CD14-positive monocyte (primary cell): ENCODE measurements around the gene SPRED2. TPM values are rescaled to one million over a fixed set of nuclear protein-coding genes. Genes with fewer than 3 reads are reported as not detected.

ENCODE experiments used
- DNase-seq, 3 donors: peaks; one replicate each; pipeline ENCODE4 v3.0.0-alpha.2; 2011 to 2022
- H2AFZ ChIP-seq: 2 replicates; pipeline ENCODE4 v1.6.0; 2012; ENCODE audit warnings: mild to moderate bottlenecking, low read depth, low read length, inconsistent platforms; ENCODE audit not compliant: insufficient read depth, poor library complexity, severe bottlenecking
- H3K27ac ChIP-seq, 2 donors: 1 replicate in 1 of 2; 2 replicates in 1 of 2; pipeline ENCODE4 v1.5.1; 2012 to 2013; ENCODE audit warnings: low read length in 2 of 2, control low read depth in 1 of 2, inconsistent platforms in 1 of 2, low read depth in 1 of 2, mild to moderate bottlenecking in 1 of 2
- H3K27me3 ChIP-seq, 2 donors: one replicate each; pipeline versions ENCODE4 v1.6.0 to v1.6.1; 2011 to 2013; ENCODE audit warnings: low read length in 2 of 2; ENCODE audit not compliant: control insufficient read depth in 2 of 2, insufficient read depth in 2 of 2
- H3K36me3 ChIP-seq, 2 donors: replicated peaks in 1 of 2; 1 replicate in 1 of 2; 2 replicates in 1 of 2; pipeline versions ENCODE4 v1.5.1 to v1.6.1; 2012 to 2013; ENCODE audit warnings: low read length in 2 of 2, control low read depth in 1 of 2, inconsistent platforms in 1 of 2, mild to moderate bottlenecking in 1 of 2; ENCODE audit not compliant: insufficient read depth in 2 of 2, control insufficient read depth in 1 of 2
- H3K4me1 ChIP-seq, 2 donors: 1 replicate in 1 of 2; 2 replicates in 1 of 2; pipeline versions ENCODE4 v1.5.1 to v1.6.1; 2012 to 2013; ENCODE audit warnings: low read length in 2 of 2, control low read depth in 1 of 2, inconsistent platforms in 1 of 2, mild to moderate bottlenecking in 1 of 2, moderate library complexity in 1 of 2; ENCODE audit not compliant: insufficient read depth in 2 of 2, control insufficient read depth in 1 of 2
- H3K4me2 ChIP-seq: replicated peaks from 2 replicates; pipeline ENCODE3; 2012; ENCODE audit warnings: low read length, moderate library complexity, mild to moderate bottlenecking; ENCODE audit not compliant: poor library complexity, severe bottlenecking; ENCODE audit errors: extremely low read depth
- H3K4me3 ChIP-seq, 3 experiments: fragments of 200-600 bp in 1 of 3; sonication (generic) in 1 of 3; replicated peaks in 1 of 3; 1 replicate in 2 of 3; 2 replicates in 1 of 3; pipeline ENCODE4 v1.5.1; 2011 to 2013; ENCODE audit warnings: low read length in 3 of 3, mild to moderate bottlenecking in 3 of 3, control low read depth in 2 of 3, low read depth in 2 of 3, inconsistent platforms in 1 of 3, moderate library complexity in 1 of 3
- H3K79me2 ChIP-seq: 2 replicates; pipeline ENCODE4 v1.6.0; 2012; ENCODE audit warnings: mild to moderate bottlenecking, control low read depth, inconsistent platforms, low read length, moderate library complexity; ENCODE audit not compliant: insufficient read depth
- H3K9ac ChIP-seq: 2 replicates; pipeline ENCODE4 v1.6.0; 2017; ENCODE audit warnings: low read length, mild to moderate bottlenecking; ENCODE audit not compliant: insufficient read depth, poor library complexity, severe bottlenecking
- H3K9me3 ChIP-seq, 2 donors: replicated peaks in 1 of 2; 1 replicate in 1 of 2; 2 replicates in 1 of 2; pipeline versions ENCODE4 v1.5.1 to v1.6.1; 2012 to 2013; ENCODE audit warnings: low read length in 2 of 2, control low read depth in 1 of 2; ENCODE audit not compliant: control insufficient read depth in 1 of 2, insufficient read depth in 1 of 2
- H4K20me1 ChIP-seq: 2 replicates; pipeline ENCODE4 v1.6.0; 2012; ENCODE audit warnings: mild to moderate bottlenecking, low read length, control low read depth, moderate library complexity; ENCODE audit not compliant: insufficient read depth
- H3K27ac Mint-ChIP-seq, 7 donors: one replicate each; pipeline ENCODE4 v1.8.0; 2020; ENCODE audit warnings: mild to moderate bottlenecking in 7 of 7, mixed read lengths in 7 of 7, moderate library complexity in 6 of 7, inconsistent platforms in 2 of 7
- H3K27me3 Mint-ChIP-seq, 3 donors: one replicate each; pipeline ENCODE4 v1.8.0; 2021 to 2022; ENCODE audit warnings: low read depth in 3 of 3, mild to moderate bottlenecking in 3 of 3, mixed read lengths in 3 of 3, moderate library complexity in 3 of 3, inconsistent platforms in 1 of 3
- H3K36me3 Mint-ChIP-seq, 2 donors: one replicate each; pipeline ENCODE4 v1.8.0; 2020; ENCODE audit warnings: mixed read lengths in 2 of 2, inconsistent platforms in 1 of 2, mild to moderate bottlenecking in 1 of 2
- H3K4me1 Mint-ChIP-seq: one replicate; pipeline ENCODE4 v1.8.0; 2020; ENCODE audit warnings: mild to moderate bottlenecking, mixed read lengths
- H3K4me3 Mint-ChIP-seq, 2 donors: one replicate each; pipeline ENCODE4 v1.8.0; 2020; ENCODE audit warnings: mild to moderate bottlenecking in 2 of 2, mixed read lengths in 2 of 2, moderate library complexity in 1 of 2
- H3K9me3 Mint-ChIP-seq, 7 donors: one replicate each; pipeline ENCODE4 v1.8.0; 2020 to 2022; ENCODE audit warnings: mixed read lengths in 7 of 7, mild to moderate bottlenecking in 6 of 7, moderate library complexity in 6 of 7, inconsistent platforms in 2 of 7
- CTCF ChIP-seq: fragments of 200-600 bp; IDR thresholded peaks from one replicate; pipeline ENCODE4 v1.8.0; 2022; ENCODE audit warnings: antibody characterized with exemption, mild to moderate bottlenecking
- WGBS: methylation state at CpG from one replicate; pipeline ENCODE4 v1.1.5; 2013; ENCODE audit warnings: missing lambda C conversion rate; ENCODE audit not compliant: insufficient coverage; 5-methylcytosine and 5-hydroxymethylcytosine counted together
- intact Hi-C, 2 donors: fragments of 100-400 bp; cut with micrococcal nuclease; formaldehyde crosslinking; loops; one replicate each; pipeline versions ENCODE4 v1.15.0 to v1.15.1; 2023
- polyA plus RNA-seq, 3 donors: library from polyadenylated mRNA; depleted of rRNA in 1 of 3; unstranded in 2 of 3; stranded (reverse) in 1 of 3; fragments of 300-500 nt in 2 of 3; fragments of >200 nt in 1 of 3; fragmentation: Illumina TruSeq in 2 of 3; gene quantifications; 1 replicate in 2 of 3; 2 replicates in 1 of 3; pipeline ENCODE4 v1.2.3, GENCODE V29; 2012 to 2021

The SPRED2 gene
- polyA plus RNA-seq, 3 donors, result 0.20 to 2.0 (median 0.33) TPM

DNA sequence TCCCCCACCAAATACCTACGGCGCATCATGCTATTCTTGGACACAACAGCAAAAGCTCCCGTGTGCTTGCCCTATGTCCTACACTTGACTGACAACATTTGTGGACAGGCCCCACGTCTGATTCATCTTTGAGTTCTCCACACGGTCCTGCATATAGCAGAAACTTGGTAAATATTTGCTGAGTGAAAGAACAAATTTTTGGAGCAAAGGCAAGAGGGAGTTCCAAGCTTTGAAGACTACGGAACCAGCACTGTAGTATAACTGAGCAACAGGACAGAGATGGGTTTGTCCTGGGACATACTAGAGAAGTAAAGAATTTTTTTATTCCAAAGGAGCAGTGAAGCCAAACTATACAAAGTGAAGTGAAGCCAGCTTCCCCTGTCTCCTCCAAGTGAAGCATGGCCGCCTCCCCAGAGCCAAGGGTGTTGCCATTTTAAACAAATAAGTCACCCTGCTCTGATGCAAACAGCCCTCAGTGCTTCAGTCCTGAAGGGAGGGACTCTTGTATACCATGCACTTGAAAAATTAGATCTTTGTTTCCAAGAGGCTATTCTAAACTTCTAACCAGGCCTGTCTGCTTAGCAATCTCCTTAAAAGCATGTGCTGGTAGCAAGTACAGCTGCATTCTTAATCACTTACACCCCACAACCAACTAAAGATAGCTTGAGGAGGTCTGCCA is 35.9 kb downstream of the SPRED2 start:
- intact Hi-C loops, result no loop called here
- Histone ChIP-seq H4K20me1 (no peaks in the 10 kb centered on the region), H2AFZ (no peak overlapping the region), H3K27ac (no peak overlapping the region), H3K9me3 (no peaks in the 10 kb centered on the region), H3K79me2 (no peaks in the 10 kb centered on the region), H3K4me2 (no peak overlapping the region), H3K4me3 (no peak overlapping the region), H3K27me3 (no peaks in the 10 kb centered on the region), H3K4me1 (peaks cover 4 to 9% of the 10 kb centered on the region in 2 donors), H3K36me3 (no peaks in the 10 kb centered on the region), H3K9ac (no peak overlapping the region)
- no peak for TF ChIP-seq CTCF
- DNase-seq, result no peak
- Mint-ChIP-seq H3K27me3 (peaks cover 0 to 2% (median 1%) of the 10 kb centered on the region in 3 donors), H3K27ac (no peak overlapping the region), H3K4me1 (peaks cover 27% of the 10 kb centered on the region), H3K9me3 (peaks cover 0 to 2% (median 0%) of the 10 kb centered on the region in 7 donors), H3K36me3 (peaks cover 0 to 2% of the 10 kb centered on the region in 2 donors), H3K4me3 (no peak overlapping the region)
- WGBS, result 77% methylated on average over 4 of the region's 7 CpGs

- Histone ChIP-seq H3K27ac (no peak overlapping the region), H2AFZ (no peak overlapping the region), H3K36me3 (no peaks in the 10 kb centered on the region), H3K79me2 (no peaks in the 10 kb centered on the region), H3K4me2 (no peak overlapping the region), H3K9me3 (no peaks in the 10 kb centered on the region), H3K9ac (no peak overlapping the region), H3K4me3 (no peak overlapping the region), H3K4me1 (peaks cover 4 to 10% of the 10 kb centered on the region in 2 donors), H4K20me1 (no peaks in the 10 kb centered on the region), H3K27me3 (no peaks in the 10 kb centered on the region)
- Mint-ChIP-seq H3K27ac (peak overlapping the region in 2 of 7 donors; percentile 4 to 48), H3K36me3 (peaks cover 0 to 2% of the 10 kb centered on the region in 2 donors), H3K4me3 (no peak overlapping the region), H3K9me3 (peaks cover 0 to 2% (median 0%) of the 10 kb centered on the region in 7 donors), H3K27me3 (peaks cover 0 to 5% (median 3%) of the 10 kb centered on the region in 3 donors), H3K4me1 (peaks cover 29% of the 10 kb centered on the region)
- DNase-seq, result no peak
- TF ChIP-seq CTCF, result no peak
- WGBS, result 100% methylated on average over 1 of the region's 5 CpGs
- intact Hi-C loops, result no loop called here
Observed at GRCh38 chr2:65395621-65396347, 36.6 kb downstream of the SPRED2 start.
